ENCODE data around the gene ABCA4.

Gene ABCA4

GRCh38 chr1:94126651-94127050 lies 5.7 kb upstream of the ABCA4 start:
- TF ChIP-seq, protein P1, sequence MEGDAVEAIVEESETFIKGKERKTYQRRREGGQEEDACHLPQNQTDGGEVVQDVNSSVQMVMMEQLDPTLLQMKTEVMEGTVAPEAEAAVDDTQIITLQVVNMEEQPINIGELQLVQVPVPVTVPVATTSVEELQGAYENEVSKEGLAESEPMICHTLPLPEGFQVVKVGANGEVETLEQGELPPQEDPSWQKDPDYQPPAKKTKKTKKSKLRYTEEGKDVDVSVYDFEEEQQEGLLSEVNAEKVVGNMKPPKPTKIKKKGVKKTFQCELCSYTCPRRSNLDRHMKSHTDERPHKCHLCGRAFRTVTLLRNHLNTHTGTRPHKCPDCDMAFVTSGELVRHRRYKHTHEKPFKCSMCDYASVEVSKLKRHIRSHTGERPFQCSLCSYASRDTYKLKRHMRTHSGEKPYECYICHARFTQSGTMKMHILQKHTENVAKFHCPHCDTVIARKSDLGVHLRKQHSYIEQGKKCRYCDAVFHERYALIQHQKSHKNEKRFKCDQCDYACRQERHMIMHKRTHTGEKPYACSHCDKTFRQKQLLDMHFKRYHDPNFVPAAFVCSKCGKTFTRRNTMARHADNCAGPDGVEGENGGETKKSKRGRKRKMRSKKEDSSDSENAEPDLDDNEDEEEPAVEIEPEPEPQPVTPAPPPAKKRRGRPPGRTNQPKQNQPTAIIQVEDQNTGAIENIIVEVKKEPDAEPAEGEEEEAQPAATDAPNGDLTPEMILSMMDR (IDR thresholded peaks at IDR 0.05): no peak

GRCh38 chr1:94125551-94126514 lies 4.9 kb upstream of the ABCA4 start:
- TF ChIP-seq, protein P1 (IDR thresholded peaks at IDR 0.05): no peak

DNA sequence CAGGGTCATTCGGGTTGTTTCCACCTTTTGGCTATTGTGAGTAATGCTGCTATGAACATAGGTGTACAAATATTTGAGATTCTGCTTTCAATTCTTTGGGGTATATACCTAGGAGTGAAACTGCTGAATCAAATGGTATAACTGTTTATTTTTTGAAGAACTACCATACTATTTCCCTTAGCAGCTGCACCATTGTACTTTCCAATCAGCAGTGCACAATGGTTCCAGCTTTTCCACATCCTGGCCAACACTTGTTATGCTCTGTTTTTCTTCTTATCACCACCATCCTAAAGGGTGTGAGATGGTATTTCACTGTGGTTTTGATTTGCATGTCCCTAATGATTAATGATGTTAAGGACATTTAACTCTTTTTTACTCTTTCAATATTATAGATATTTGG lies 3.6 kb upstream of the ABCA4 start:
- TF ChIP-seq, protein P1 (IDR thresholded peaks at IDR 0.05): no peak

DNA sequence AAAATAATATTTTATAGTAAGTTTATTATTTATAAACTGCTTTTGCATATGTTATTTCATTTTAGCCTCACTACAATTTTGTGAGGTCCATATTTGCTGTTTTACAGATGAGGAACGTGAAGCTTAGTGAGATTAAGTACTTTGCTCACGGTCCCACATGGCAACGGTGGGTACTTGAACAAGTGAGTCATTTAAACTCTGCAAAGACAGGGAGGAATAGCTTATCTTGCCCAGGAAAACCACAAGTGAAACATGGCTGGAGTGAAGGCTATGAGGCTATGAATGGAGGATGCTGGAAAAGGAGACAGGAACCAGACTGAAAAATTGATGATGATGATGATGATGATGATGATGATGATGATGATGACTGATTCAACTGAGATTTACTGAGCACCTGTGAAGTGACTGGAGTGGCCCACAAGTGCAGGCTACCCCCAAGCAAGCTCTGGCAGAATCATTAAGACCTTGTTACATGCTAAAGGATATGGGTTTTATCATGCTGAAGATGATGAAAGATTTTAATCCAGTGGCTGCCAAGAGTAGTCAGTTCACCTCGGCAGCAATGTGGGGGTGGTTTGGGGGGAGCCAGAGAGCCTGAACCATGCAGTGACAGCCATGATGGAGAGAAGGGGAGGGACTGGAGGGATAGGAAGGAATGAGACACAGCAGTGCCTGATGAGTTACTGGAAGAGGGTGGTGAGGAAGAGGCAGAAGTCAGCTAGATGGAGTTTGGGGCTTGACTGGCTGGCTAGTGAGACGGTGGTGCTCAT lies 1.4 kb upstream of the ABCA4 start:
- TF ChIP-seq, protein P1 (IDR thresholded peaks at IDR 0.05): no peak

DNA sequence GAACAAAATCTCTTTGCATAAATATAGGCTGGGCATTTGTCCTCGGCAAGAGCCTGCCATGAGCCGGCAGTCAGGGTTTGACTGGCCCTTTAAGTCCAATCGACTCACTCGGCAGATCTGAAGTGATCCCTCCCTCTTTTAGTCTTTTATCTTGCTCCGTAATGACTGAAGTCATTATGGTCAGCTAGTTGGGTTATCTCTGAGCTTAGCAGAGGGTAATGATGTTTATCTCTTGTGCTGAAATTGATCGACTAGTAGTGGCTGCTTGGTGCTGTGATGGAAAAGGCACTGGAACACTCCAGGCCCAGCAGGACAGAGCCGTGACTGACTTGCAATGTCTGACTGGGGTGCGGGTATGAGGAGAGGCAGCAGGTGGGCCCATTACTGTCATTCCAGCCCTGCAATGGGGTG lies 468 bp upstream of the ABCA4 start:
- TF ChIP-seq, protein P1 (IDR thresholded peaks at IDR 0.05): no peak

- TF ChIP-seq, protein P1 (IDR thresholded peaks at IDR 0.05): no peak
Measured at GRCh38 chr1:94120570-94120901, 412 bp downstream of the ABCA4 start.

- TF ChIP-seq, protein P1 (IDR thresholded peaks at IDR 0.05): no peak
Measured at GRCh38 chr1:94119796-94120569, 965 bp downstream of the ABCA4 start.
